Activated CD4-positive, alpha-beta memory T cell treated with anti-CD3 and anti-CD28 coated beads, Interleukin-2, amount 10 ng/mL, durations not matched to agents 7 days and 5 days (primary cell): ENCODE measurements around the gene GRAMD2A. TPM values are rescaled to one million over a fixed set of nuclear protein-coding genes. Genes with fewer than 3 reads are reported as not detected.

Experiments
- CTCF ChIA-PET: fragments of 350-600 bp; sonication (Branson Sonifier 250); formaldehyde crosslinking; loops from one replicate; lab custom pipeline; 2021; ENCODE audit warnings: antibody characterized with exemption, inconsistent platforms; lab: Charles Lee
- POLR2A ChIA-PET: fragments of 350-600 bp; sonication (Branson Sonifier 250); formaldehyde crosslinking; loops from one replicate; lab custom pipeline; 2021; ENCODE audit warnings: antibody characterized with exemption; lab: Charles Lee
- DNase-seq: peaks from one replicate; pipeline ENCODE4 v3.0.0-alpha.2; 2020
- H3K27ac Mint-ChIP-seq: one replicate; pipeline ENCODE4 v1.8.0; 2021; ENCODE audit warnings: mild to moderate bottlenecking, mixed read lengths
- H3K27me3 Mint-ChIP-seq: one replicate; pipeline ENCODE4 v1.8.0; 2021; ENCODE audit warnings: mixed read lengths
- H3K36me3 Mint-ChIP-seq: one replicate; pipeline ENCODE4 v1.8.0; 2021; ENCODE audit warnings: low read depth, mixed read lengths
- H3K4me1 Mint-ChIP-seq: one replicate; pipeline ENCODE4 v1.8.0; 2021; ENCODE audit warnings: mixed read lengths
- H3K4me3 Mint-ChIP-seq: one replicate; pipeline ENCODE4 v1.8.0; 2021; ENCODE audit warnings: mild to moderate bottlenecking, mixed read lengths
- H3K9me3 Mint-ChIP-seq: one replicate; pipeline ENCODE4 v1.8.0; 2021; ENCODE audit warnings: mixed read lengths
- total RNA-seq, 2 experiments: library from RNA; stranded (reverse); gene quantifications; one replicate each; pipeline ENCODE4 v1.2.3, GENCODE V29; 2021

Gene GRAMD2A
- total RNA-seq, 2 experiments from 2014 or later: not detected

DNA sequence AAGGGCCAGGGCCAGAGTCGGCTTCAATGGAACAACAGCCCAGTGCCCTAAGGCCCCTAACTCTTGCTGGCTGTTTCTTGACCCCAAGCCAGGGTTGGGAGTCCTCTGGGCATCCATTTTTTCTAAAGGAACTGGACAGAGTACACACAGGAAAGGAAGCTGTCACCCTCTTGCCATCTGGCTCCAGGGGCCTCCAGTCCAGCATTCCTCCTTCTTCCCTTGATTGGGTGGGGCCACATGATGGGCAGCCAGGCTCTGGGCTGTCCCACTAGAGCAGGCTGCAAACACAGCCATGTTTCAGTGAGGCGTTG is 1.6 kb upstream of the GRAMD2A start:
- Mint-ChIP-seq H3K36me3 (peaks cover 59% of the 10 kb centered on the region), H3K27me3 (peaks cover 16% of the 10 kb centered on the region), H3K27ac (no peak overlapping the region), H3K4me3 (no peak overlapping the region), H3K4me1 (peaks cover 19% of the 10 kb centered on the region), H3K9me3 (no peaks in the 10 kb centered on the region)
- no peak for DNase-seq
- POLR2A ChIA-PET: interaction anchor here (1.1 to 5.6 kb wide), 3 partner anchors 12 to 74 kb away, joined by 3 to 61 read pairs (median 4); partner anchors contain the start of gene PKM
- CTCF ChIA-PET: interaction anchor here (0.6 to 5.2 kb wide), 9 partner anchors 18 to 110 kb away, joined by 3 to 28 read pairs (median 4); partner anchors contain the start of genes MYO9A and SENP8

DNA sequence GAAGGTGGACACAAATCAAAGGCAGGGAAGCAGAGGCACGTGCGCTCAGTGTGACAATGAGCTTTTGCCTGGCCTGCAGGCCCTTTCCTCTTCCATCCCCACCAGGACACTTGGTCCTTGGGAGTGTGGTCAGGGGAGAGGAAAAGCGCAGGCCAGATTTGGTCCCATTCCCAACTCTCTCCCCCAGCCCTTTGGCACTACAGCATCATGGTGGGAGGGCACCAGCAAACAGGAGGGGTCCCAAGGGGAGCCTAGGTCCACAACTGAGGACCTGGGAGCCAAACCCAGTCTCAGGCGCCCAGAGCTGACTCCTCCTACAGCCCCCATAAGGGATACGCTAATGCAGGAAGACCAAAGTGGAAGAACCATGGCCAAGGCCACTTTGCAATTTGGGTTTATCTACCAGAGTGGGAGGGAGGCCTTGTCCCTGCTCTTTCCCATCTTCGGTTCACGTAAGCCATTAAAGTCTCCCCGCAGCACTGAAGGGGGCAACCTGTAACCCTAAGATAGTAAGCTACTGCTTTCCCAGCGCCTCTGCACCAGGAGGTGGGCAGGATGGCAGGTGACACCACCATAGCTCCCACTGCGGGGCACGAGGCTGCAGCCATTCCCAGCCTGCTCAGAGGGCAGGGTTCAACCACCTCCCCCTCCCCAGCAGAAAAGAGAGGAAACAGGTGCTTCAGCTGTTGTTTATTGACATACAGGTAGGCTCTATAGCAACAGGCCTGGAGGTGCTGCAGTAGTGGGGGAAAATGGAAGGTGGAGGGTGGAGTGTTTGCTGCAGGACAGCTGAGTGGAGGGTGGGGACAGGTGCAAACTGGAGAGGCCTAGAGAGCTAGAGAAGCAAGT is 993 bp upstream of the GRAMD2A start:
- peaks cover 16% of the 10 kb centered on the region for H3K27me3 Mint-ChIP-seq
- H3K4me1 Mint-ChIP-seq: peaks cover 17% of the 10 kb centered on the region
- peaks cover 53% of the 10 kb centered on the region for H3K36me3 Mint-ChIP-seq
- CTCF ChIA-PET: interaction anchor here (0.8 to 5.2 kb wide), 8 partner anchors 10 to 401 kb away, joined by 3 to 28 read pairs (median 5); partner anchors contain the start of genes MYO9A and SENP8
- no peak for DNase-seq
- H3K9me3 Mint-ChIP-seq: no peaks in the 10 kb centered on the region
- no peak overlapping the region for H3K4me3 Mint-ChIP-seq
- H3K27ac Mint-ChIP-seq: no peak overlapping the region
- POLR2A ChIA-PET: interaction anchor here (0.8 to 5.6 kb wide), 6 partner anchors 10 to 177 kb away, joined by 3 to 61 read pairs (median 4); partner anchors contain the start of genes HEXA and PKM

DNA sequence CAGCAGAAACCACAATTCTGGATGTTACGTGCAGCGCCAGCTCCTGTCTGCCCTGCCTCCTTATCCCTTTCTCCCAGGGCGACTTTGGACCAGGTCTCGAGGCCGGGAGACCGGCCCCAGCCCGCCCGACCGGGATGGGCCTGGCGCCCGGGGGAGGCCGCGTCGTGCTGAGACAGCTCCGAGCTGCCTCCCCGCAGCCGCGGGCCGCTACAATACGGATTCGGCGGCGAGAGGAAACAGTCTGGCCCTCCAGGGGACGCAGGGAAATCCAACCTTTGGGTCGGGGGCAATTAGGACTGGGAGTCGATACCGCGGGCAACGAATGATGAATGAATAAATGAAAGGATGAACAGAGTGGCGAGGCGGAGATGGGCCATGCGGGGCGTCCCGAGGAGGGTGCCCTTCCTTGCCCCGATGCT is 537 bp downstream of the GRAMD2A start:
- H3K4me1 Mint-ChIP-seq: peaks cover 11% of the 10 kb centered on the region
- no peak for DNase-seq
- peaks cover 21% of the 10 kb centered on the region for H3K27me3 Mint-ChIP-seq
- H3K4me3 Mint-ChIP-seq: no peak overlapping the region
- H3K27ac Mint-ChIP-seq: no peak overlapping the region
- peaks cover 38% of the 10 kb centered on the region for H3K36me3 Mint-ChIP-seq
- no peaks in the 10 kb centered on the region for H3K9me3 Mint-ChIP-seq
- ChIA-PET POLR2A (interaction anchor here (1.1 to 5.6 kb wide), 3 partner anchors 31 to 277 kb away, joined by 3 to 61 read pairs (median 8); partner anchors contain the start of genes ARIH1 and PKM), CTCF (interaction anchor here (0.6 to 5.2 kb wide), 2 partner anchors 31 to 453 kb away, joined by 5 to 28 read pairs; no protein-coding TSS in a partner anchor)

DNA sequence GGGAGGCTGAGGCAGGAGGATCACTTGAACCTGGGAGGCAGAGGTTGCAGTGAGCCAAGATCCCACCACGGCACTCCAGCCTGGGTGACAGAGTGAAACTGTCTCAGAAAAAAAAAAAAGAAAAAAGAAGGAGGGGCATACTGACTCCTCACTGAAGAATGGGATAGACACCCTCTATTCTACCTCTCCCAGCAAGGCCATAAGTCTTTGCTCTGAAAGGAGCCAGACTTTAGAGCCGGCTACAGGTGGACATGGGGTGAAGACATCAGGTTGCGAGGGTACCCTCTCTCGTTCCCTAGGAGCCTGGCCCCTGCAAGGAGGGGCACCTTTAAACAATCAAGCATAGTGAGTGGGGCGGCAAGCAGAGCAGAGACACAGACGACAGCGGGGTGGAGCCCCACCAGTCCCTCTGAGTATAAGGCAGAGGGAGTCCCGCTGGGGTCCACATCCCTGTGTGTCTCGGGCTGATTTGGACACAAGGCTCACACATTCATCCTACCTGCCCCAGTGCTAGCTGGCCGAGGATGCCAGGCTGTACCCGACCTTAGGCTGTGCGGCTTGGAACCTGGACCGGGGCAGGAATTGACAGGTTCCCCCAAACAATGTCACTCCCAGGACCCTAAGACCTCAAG is 1.1 kb downstream of the GRAMD2A start:
- DNase-seq: no peak
- Mint-ChIP-seq H3K27ac (no peak overlapping the region), H3K4me3 (no peak overlapping the region), H3K36me3 (peaks cover 34% of the 10 kb centered on the region), H3K4me1 (peaks cover 11% of the 10 kb centered on the region), H3K27me3 (peaks cover 24% of the 10 kb centered on the region), H3K9me3 (no peaks in the 10 kb centered on the region)
- ChIA-PET CTCF (interaction anchor here (0.6 to 5.2 kb wide), 2 partner anchors 32 to 453 kb away, joined by 5 to 28 read pairs; no protein-coding TSS in a partner anchor), POLR2A (interaction anchor here (1.1 to 5.6 kb wide), 3 partner anchors 32 to 277 kb away, joined by 3 to 61 read pairs (median 8); partner anchors contain the start of genes ARIH1 and PKM)

DNA sequence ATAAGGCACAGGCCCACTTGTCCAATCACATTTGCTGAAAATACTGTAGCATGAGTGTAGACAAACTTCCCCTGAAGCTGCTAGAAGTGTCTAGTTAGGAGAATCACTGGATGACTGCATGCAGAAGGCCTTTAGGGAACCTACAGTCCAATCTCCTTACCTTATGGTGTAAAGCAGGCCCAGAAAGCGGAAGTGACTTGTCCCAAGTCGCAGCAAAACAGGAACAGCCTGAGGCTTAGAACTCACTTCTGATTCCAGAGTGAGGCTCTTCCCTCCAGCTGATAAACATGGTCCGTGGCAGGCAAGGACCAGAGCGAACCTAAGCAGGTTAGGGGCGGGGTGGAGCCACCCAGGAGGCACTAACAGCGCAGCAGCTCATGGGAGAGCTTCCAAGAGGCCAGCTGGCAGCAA is 2.5 kb downstream of the GRAMD2A start:
- Mint-ChIP-seq H3K36me3 (peaks cover 24% of the 10 kb centered on the region), H3K4me3 (no peak overlapping the region), H3K4me1 (peaks cover 10% of the 10 kb centered on the region), H3K27ac (no peak overlapping the region), H3K27me3 (peaks cover 30% of the 10 kb centered on the region), H3K9me3 (no peaks in the 10 kb centered on the region)
- POLR2A ChIA-PET: interaction anchor here (0.9 kb wide), 1 partner anchor 37 kb away, joined by 5 read pairs; the partner anchor contains the start of gene PKM
- DNase-seq: no peak
- CTCF ChIA-PET: no interaction called here

DNA sequence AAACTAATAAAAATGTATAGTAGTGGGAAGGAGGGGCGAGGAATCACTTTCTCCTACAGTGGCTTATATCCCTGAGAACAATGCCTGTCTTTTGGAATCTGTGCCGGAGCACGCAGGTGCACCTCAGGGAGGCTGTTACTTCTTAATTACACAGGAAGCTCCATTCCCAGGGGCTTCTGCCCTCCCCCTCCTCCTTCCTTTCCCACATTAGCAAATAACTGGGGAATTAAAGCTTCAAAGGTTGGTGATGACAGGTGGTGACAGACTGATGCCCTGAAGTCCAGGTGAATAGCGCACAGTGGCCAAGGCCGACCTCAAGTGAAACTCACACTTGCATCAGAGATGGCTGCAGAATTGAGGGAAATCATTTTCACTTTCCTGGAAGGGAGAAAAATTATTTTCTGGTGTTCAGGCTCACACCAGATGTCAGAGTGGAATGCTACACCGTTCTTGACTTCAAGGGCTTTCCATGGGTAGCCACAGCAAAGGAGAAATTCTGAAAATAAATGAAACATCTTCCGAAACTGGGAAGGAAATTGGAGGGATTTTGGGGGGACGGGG is 3.7 kb downstream of the GRAMD2A start:
- peaks cover 30% of the 10 kb centered on the region for H3K27me3 Mint-ChIP-seq
- peaks cover 10% of the 10 kb centered on the region for H3K4me1 Mint-ChIP-seq
- H3K27ac Mint-ChIP-seq: no peak overlapping the region
- DNase-seq: no peak
- H3K36me3 Mint-ChIP-seq: peaks cover 12% of the 10 kb centered on the region
- no peaks in the 10 kb centered on the region for H3K9me3 Mint-ChIP-seq
- no peak overlapping the region for H3K4me3 Mint-ChIP-seq
- POLR2A ChIA-PET: no interaction called here
- CTCF ChIA-PET: no interaction called here

DNA sequence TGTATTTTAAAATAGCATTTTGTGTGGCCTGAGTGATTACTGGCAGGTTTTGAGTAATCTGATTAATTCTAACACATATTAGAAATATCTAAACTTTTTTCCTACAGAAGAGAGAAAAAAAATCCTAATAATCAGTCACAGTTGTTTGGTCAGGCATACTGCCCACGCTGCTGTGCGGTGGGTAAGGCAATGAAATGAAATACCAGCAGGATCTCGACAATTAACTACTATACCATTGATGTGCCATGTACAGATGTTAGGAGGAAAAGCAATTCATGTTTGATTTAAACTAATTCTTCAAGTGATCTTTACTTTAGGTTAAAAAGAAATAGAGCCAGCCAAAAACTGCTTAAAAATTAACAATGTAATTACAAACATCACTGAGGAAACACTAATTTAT is 5.2 kb downstream of the GRAMD2A start:
- POLR2A ChIA-PET: no interaction called here
- CTCF ChIA-PET: no interaction called here

DNA sequence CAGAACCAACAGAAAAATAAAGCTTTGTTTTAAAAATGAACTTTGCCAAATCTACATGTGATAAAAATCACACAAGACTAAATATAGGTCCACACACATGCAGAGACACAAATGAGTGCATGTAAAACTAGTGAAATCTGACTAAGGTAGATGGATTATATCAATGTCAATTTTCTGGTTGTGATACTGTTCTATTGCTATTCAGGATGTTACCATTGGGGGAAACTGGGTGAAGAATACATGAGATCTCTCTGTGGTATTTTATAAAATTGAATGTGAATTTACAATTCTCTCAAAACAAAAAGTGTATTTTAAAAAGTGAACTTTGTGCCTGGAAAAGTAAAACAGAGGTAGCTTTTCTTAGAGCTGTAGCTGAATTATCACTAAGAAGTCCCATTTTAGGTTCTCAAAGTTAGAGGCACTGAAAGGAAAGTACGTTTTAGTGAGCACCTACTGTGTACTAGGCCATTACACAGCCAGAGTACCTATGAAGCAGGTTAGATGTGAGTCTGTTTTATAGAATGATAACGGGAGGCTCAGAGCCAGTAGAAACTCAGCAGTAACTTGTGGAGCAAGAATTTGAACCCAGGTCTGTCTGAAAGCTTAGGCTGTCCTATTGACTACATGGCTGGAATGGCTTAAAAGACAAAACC is 8.2 kb downstream of the GRAMD2A start:
- H3K9me3 Mint-ChIP-seq: no peaks in the 10 kb centered on the region
- no peak overlapping the region for H3K27ac Mint-ChIP-seq
- H3K36me3 Mint-ChIP-seq: no peaks in the 10 kb centered on the region
- no peak overlapping the region for H3K4me3 Mint-ChIP-seq
- H3K27me3 Mint-ChIP-seq: peaks cover 27% of the 10 kb centered on the region
- DNase-seq: no peak
- H3K4me1 Mint-ChIP-seq: no peaks in the 10 kb centered on the region
- POLR2A ChIA-PET: interaction anchor here (0.8 to 1.1 kb wide), 2 partner anchors 9 to 1390 kb away, joined by 3 to 4 read pairs; partner anchors contain the start of gene GRAMD2A
- CTCF ChIA-PET: interaction anchor here (1.6 kb wide), 1 partner anchor 9 kb away, joined by 6 read pairs; the partner anchor contains the start of gene GRAMD2A

More for the DNA sequence above, 5.2 kb downstream of the GRAMD2A start:
- peaks cover 30% of the 10 kb centered on the region for H3K27me3 Mint-ChIP-seq
- H3K36me3 Mint-ChIP-seq: no peaks in the 10 kb centered on the region
- H3K4me1 Mint-ChIP-seq: no peaks in the 10 kb centered on the region
- no peaks in the 10 kb centered on the region for H3K9me3 Mint-ChIP-seq
- H3K4me3 Mint-ChIP-seq: no peak overlapping the region
- DNase-seq: no peak
- H3K27ac Mint-ChIP-seq: no peak overlapping the region

DNA sequence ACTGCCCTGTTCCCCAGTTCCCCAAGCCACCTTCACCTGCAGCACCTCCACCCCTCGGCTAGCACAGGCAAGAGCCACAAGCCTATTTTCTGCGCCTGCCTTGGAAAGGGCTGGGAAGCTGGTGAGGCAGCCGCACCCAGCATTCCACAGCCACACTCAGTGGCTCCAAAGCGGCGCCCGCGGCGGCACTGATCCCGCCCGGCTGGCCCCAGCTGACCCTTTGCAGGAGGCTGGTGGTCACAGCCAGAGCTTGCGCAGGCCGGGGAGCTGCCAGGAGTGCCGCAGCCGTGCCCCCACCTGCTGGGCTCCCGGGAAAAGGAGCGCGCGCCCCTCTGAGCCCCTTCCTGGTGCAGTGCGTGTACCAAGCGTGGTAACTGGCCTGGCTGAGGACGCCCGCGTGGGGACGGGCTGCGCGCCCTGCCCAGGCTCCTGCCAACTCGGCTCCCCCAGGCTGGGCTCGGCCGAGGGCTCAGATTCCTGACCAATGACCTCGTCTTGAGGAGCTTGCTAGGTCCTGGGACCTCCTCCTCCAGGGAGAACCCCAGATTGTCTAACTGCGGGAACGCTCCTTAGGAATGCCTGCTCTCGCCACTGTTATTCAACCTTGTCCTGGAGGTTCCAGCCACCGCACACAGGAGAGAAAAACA is 13.3 kb downstream of the GRAMD2A start:
- no peaks in the 10 kb centered on the region for H3K36me3 Mint-ChIP-seq
- ChIA-PET POLR2A (no interaction called here), CTCF (no interaction called here)
- H3K4me3 Mint-ChIP-seq: no peak overlapping the region
- no peak overlapping the region for H3K27ac Mint-ChIP-seq
- DNase-seq: no peak
- no peaks in the 10 kb centered on the region for H3K4me1 Mint-ChIP-seq
- H3K9me3 Mint-ChIP-seq: no peaks in the 10 kb centered on the region
- peaks cover 38% of the 10 kb centered on the region for H3K27me3 Mint-ChIP-seq

DNA sequence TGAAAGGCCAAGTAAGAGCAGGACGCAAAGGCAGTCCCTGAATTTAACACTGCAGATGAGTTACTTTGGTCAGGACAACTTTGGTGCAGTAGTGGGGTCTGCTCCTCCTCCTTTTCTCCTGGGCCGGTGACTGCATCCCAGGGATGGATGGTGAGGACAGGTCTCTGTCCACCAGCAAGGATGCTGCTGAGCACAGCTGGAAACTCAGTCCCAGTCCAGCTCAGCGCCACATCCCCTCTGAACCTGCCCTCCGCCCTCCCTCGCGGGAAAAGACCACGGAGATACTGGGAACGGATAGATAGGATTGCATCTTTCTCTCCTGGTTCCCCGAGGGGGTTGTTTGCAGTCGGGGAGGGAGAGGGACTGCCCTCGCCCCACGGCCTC is 13.8 kb downstream of the GRAMD2A start:
- no peak for DNase-seq
- peaks cover 38% of the 10 kb centered on the region for H3K27me3 Mint-ChIP-seq
- POLR2A ChIA-PET: no interaction called here
- no peaks in the 10 kb centered on the region for H3K9me3 Mint-ChIP-seq
- H3K36me3 Mint-ChIP-seq: no peaks in the 10 kb centered on the region
- H3K4me1 Mint-ChIP-seq: no peaks in the 10 kb centered on the region
- H3K4me3 Mint-ChIP-seq: no peak overlapping the region
- CTCF ChIA-PET: no interaction called here
- H3K27ac Mint-ChIP-seq: no peak overlapping the region

DNA sequence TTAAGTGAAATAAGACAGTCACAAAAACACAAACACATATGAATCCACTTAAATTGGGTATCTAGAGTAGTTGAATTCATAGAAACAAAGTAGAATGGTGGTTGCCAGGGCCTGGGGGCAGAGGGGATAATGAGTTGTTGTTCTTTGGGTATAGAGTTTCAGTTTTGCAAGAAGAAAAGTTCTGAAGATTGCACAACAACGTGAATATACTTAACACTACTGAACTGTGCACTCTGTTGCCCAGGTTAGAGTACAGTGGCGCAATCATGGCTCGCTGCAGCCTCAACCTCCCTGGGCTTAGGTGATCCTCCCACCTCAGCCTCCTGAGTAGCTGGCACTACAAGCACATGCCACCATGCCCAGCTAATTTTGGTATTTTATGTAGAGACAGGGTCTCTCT is 14.9 kb downstream of the GRAMD2A start:
- no peak overlapping the region for H3K27ac Mint-ChIP-seq
- peaks cover 33% of the 10 kb centered on the region for H3K27me3 Mint-ChIP-seq
- H3K9me3 Mint-ChIP-seq: no peaks in the 10 kb centered on the region
- no peak overlapping the region for H3K4me3 Mint-ChIP-seq
- DNase-seq: no peak
- CTCF ChIA-PET: no interaction called here
- no peaks in the 10 kb centered on the region for H3K4me1 Mint-ChIP-seq
- POLR2A ChIA-PET: no interaction called here
- no peaks in the 10 kb centered on the region for H3K36me3 Mint-ChIP-seq

DNA sequence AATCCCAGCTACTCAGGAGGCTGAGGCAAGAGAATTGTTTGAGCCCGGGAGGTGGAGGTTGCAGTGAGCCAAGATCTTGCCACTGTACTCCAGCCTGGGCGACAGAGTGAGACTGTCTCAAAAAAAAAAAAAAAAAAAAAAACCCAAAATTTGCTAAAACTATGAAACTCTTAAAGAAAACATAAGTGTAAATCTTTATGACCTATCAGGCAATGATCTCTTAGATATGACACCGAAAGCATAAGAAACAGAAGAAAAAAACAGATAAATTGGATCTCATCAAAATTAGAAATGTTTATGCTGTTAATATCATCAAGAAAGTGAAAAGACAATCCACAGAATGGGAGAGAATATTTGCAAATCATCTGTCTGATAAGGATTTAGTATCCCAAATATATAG is 15.3 kb downstream of the GRAMD2A start:
- Mint-ChIP-seq H3K27ac (no peak overlapping the region), H3K9me3 (no peaks in the 10 kb centered on the region), H3K27me3 (peaks cover 33% of the 10 kb centered on the region), H3K4me1 (no peaks in the 10 kb centered on the region), H3K4me3 (no peak overlapping the region), H3K36me3 (no peaks in the 10 kb centered on the region)
- no peak for DNase-seq
- POLR2A ChIA-PET: no interaction called here
- CTCF ChIA-PET: interaction anchor here (1.5 kb wide), 1 partner anchor 18 kb away, joined by 3 read pairs; no protein-coding TSS in a partner anchor
